GM12892 (cell line): ENCODE data around the gene SRCIN1.
"Not testable (repeated sequence)": the region's sequence is repeated elsewhere in the genome, so short reads cannot be mapped to it uniquely, and the experiment has no call there.

Experiments
- DNase-seq: peaks from one replicate; pipeline ENCODE4 v3.0.0; 2011; ENCODE audit not compliant: insufficient read length
- FAIRE-seq: peaks from 2 replicates; lab custom pipeline; 2011; peaks lifted over from hg19 to GRCh38; lab: Jason Lieb, UNC
- POLR2A ChIP-seq: IDR thresholded peaks from 2 replicates; pipeline ENCODE4 v1.6.1; 2011; ENCODE audit warnings: low read depth, low read length, control low read depth
- POLR2AphosphoS5 ChIP-seq: IDR thresholded peaks from 2 replicates; pipeline ENCODE4 v1.6.1; 2011; ENCODE audit warnings: low read depth, low read length, control low read depth
- TAF1 ChIP-seq: IDR thresholded peaks from 2 replicates; pipeline ENCODE4 v1.6.1; 2011; ENCODE audit warnings: low read depth, mild to moderate bottlenecking, control low read depth, low read length, borderline replicate concordance

The SRCIN1 gene

DNA sequence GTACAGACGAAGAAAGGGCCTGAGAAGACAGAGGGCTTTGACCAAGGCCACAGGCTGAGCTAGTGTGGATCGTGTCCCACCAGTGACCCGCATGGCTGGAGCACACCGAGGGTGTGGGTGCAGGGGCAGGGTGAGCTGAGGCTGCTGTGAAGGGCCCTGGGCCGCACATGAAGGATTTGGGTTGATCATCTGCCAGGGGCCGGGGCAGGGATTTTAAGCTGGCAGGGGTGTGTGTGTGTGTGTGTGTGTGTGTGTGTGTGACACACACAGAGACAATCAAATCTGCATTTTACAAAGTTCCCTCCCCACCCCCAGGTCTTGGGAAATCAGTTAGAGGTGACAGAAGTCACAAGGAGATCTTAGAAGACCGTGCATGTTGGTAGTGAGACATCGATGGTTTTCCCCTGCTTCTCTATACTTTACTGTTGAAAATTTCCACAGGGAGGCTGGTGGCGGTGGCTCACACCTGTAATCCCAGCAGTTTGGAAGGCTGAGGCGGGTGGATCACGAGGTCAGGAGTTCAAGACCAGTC lies 65.2 kb downstream of the SRCIN1 start:
- no peak for FAIRE-seq
- TF ChIP-seq POLR2AphosphoS5 (no peak), TAF1 (no peak), POLR2A (no peak)

DNA sequence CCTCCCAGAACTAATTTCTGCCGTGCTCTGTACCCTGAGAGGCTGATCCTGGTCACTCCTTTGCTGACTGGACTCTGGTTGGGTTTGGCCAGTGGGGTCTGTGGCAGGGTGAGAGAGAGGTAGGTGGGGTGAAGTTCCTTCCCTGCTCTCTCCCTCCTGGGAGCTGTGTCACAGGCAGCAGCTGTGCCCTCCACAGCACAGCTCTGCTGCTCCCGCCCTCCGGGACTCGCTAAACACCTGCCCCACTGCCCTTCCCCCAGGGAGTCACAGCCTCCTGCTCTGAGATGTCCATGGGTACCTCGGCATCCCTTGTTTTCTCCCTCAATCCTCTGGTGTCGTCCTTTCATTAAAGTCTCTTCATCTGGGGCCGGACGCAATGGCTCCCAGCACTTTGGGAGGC lies 66.4 kb downstream of the SRCIN1 start:
- no peak for TF ChIP-seq POLR2AphosphoS5
- no peak for TF ChIP-seq TAF1
- TF ChIP-seq POLR2A: no peak
- no peak for FAIRE-seq
- no peak for DNase-seq

More for the DNA sequence above, 65.2 kb downstream of the SRCIN1 start:
- no peak for DNase-seq

DNA sequence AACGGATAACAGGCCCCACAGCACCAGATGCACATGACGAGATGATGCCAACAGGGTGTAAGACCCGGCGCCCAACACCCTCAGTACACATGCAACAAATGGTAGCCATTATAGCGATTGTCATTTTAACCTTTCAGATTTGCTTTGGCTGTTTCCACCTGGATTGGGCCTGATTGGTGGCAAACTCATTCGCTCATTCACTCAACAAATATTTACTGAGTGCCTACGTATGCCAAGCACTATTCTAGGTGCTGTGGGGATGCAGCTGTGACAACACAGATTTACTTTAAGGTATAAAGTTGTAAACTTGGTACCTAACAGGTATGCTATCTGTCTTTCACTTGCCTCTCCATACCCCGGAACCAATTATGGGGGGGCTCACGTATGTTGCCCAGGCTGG lies 66.8 kb downstream of the SRCIN1 start:
- FAIRE-seq (no peak), DNase-seq (no peak)
- TF ChIP-seq POLR2A: no peak
- TF ChIP-seq POLR2AphosphoS5: no peak

DNA sequence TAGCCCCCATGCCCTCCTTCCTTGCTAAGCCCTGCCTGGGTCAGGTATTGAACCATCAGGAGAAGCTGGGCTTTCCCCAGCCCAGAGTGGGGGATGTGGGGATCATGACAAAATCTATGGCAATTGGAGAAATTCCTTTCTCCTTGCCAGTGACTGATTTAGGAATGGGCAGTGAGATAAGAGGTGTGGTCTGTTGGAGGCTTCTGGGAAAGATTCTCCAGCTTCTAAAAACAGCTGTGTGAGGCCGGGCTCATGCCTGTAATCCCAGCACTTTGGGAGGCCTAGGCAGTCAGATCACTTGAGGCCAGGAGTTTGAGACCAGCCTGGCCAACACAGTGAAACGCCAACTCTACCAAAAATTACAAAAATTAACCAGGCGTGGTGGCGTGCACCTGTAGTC lies 69.1 kb downstream of the SRCIN1 start:
- no peak for FAIRE-seq

DNA sequence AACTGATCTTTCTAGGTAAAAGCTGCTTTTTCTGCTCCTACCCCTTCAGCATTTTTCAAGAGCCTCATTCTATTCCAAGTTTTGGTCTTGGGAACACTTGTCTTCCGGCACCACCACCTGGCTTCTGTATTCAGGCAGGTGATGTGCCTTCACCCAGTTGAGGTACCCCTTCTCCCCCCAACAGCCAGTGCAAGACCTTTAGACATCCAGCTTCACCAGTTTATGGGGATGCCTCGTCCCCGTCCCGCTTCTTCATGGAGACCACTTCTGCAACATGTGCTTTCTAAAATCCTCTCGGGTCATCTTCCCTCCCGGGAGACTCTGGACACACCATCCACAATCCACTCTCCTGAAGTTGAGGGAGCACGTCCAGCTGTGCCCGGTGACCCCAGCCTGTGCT lies 69.9 kb downstream of the SRCIN1 start:
- FAIRE-seq: no peak
- DNase-seq: no peak

More for the DNA sequence above, 69.1 kb downstream of the SRCIN1 start:
- TF ChIP-seq TAF1: no peak
- no peak for TF ChIP-seq POLR2AphosphoS5
- no peak for DNase-seq

DNA sequence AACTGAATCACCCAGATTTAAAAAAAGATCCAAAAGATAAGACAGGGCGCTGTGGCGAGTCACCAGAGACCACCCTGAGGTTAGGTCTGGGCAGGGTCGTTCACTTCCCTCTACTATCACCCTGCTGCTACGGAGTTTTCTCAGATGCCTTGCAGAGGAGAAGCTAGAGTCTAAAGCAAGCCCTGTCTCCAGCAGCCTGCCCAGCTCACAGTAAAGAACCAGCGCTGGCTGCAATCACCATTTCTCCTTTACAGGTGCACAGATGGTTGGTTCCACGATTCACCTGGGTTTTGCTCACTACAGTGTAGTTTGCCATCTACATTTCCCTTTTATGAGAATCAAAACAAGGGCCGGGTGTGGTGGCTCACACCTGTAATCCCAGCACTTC lies 71.3 kb downstream of the SRCIN1 start:
- FAIRE-seq: no peak
- no peak for DNase-seq
- TF ChIP-seq POLR2AphosphoS5 (no peak), POLR2A (no peak), TAF1 (no peak)

More for the DNA sequence above, 69.9 kb downstream of the SRCIN1 start:
- TF ChIP-seq POLR2A: no peak
- TF ChIP-seq POLR2AphosphoS5: no peak
- TF ChIP-seq TAF1: no peak

DNA sequence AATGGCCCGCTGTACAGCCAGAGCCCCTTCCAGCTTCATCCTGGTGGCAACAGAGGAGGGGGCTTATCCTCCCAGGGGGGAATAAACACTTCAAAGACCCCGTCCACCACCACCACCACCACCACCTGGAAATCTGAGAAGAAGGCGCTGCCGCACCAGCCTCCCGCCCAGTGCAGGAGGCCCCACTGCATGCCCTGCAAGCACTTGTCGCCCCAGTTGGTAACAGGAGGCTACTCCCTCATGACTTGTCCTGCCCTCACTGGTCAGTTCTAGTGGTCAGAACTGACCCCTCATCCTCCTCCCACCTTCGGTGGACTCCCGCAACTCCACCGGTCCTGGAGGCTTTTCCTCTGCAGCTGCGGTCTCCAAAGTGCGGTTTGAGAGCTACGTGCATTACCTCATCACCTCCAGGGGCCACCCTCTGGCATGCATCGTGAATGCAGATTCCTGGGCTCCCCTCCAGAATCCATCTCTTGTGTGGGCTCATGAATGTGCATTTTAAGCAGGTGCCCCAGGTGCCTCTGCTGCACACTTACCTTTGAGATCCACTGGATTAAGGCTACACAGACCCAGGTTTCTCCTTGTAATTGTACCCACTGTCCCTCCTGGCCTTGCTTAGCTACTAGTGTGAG lies 71.8 kb downstream of the SRCIN1 start:
- TF ChIP-seq TAF1 (no peak), POLR2A (no peak), POLR2AphosphoS5 (no peak)
- FAIRE-seq (no peak), DNase-seq (no peak)

DNA sequence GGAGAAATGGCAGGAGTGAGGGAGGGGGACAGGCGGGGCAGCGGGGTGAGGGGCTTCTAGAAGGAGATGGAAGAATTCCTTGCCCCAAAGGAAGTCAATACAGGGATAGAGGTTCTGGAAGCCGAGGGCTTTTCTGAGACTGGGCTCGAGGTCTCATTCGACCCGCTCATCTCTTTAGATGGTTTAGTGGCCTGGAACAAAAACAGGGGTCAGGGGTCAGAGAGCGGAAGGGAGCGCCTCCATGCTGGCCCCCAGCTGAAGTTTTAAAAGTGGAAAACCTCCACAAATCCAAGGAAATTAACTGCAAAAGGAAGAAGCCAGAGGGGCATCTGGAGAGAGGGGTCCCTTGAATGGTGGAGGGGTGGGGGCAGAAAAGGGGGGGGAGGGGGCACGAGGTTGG lies 72.5 kb downstream of the SRCIN1 start:
- TF ChIP-seq POLR2A (no peak), POLR2AphosphoS5 (no peak), TAF1 (no peak)
- DNase-seq (no peak), FAIRE-seq (no peak)

DNA sequence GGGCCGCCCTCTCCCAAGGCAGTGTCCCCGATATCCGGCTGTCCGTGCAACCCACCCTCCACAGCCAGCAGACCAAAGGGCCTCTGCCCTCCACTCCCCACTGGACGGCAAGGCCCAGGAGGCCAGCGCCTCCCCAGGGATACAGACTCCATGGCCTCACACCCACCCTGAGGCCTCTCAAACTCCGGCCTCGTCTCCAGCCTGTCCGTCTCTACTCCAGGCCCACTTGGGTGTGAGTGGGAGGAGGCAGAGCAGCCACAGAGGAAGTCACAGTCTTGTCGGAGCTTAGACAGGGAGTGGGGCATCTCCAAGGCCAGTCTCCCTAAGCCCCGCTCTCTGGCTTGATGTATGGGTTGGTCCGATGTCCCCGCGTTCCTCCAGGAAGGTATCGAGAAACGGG lies 73.3 kb downstream of the SRCIN1 start:
- no peak for FAIRE-seq
- TF ChIP-seq POLR2A (no peak), TAF1 (no peak), POLR2AphosphoS5 (no peak)
- DNase-seq: no peak

DNA sequence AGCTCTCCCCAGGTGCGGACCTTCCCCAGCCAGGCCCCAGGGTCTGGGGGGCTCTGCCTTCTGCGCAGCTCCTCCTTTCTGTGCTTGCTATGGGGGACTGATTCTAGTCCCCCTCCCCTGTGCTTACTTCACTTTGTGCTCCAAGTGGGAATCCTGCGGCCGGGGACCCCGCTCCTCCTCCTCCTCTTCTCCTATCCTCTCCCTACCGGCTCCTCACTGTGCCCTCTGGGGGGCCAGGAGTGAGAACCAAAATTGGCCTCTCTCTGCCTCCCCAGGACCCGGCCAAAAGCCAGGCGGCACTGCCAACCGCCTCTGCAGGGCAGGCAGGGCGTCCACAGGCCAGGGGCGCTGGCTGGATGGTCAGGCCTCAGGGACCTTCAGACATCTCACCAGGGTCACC lies 74.0 kb downstream of the SRCIN1 start:
- DNase-seq, FAIRE-seq: not testable (repeated sequence)

DNA sequence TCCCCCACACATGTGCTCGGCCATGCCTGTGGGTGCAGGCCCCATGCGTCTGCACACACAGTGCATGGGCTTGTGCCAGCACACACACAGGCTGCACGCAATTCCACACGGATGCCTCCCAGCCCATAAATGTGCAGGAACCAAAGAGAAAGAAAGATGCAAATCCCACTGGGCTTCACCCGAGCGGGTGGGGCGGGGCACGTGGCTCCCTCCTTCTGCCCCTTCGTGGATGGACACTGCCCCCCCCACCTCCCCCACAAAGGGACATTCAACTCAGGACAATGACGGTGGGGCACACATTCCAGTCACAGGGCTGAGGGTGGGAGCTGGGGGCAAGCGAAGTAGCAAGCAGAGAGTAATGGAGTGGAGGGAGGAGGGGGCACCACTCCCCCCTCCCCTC lies 74.9 kb downstream of the SRCIN1 start:
- not testable (repeated sequence) for FAIRE-seq, DNase-seq

DNA sequence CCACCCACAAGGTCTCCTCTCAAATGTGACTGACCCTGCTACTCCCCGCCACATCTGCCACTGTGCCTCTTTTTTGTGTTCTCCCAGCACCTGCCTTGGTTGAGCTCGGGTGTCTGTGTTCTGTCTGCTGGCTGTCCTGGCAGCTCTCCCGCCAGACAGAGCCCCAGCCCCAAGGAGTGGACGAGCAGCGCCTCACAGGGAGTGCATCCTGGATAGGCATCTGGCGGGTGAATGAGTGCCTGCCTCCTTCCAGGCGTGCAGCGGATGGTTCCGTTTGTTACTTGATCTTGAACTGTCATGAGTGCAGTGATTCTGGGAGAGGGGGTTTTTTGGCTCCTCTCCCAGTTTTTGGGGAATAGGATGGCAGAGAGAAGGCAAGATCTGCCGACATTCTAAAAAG lies 77.6 kb downstream of the SRCIN1 start:
- FAIRE-seq: not testable (repeated sequence)

DNA sequence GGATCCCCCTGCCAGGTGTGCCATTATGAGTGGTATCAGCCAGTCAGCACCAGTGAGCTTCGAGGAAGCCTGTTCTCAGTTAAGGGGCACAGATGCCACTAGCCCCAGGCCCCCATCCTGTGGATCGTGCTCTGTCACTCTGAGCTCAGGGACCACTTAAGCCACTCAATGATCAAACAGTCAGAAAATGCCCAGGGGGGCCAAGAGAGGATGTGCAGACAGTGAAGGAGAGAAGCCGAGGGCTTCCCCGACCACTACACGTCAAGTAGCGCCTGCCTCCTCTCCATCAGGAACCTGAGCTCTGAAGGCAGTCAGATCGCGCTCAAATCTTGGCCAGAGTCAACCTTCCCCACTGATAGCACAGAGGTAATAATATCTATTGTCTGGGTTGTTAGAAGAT lies 79.2 kb downstream of the SRCIN1 start:
- DNase-seq, FAIRE-seq: not testable (repeated sequence)

More for the DNA sequence above, 77.6 kb downstream of the SRCIN1 start:
- DNase-seq: not testable (repeated sequence)
